Activated naive CD4-positive, alpha-beta T cell treated with anti-CD3 and anti-CD28 coated beads, Interleukin-2, amount 50 U/mL, for 24 hours (primary cell): ENCODE results near the gene HEG1.
"Not testable (repeated sequence)": the region's sequence is repeated elsewhere in the genome, so short reads cannot be mapped to it uniquely, and the experiment has no call there.

Experiments
- H3K27ac Mint-ChIP-seq: one replicate; pipeline ENCODE4 v1.8.0; 2021; ENCODE audit warnings: mild to moderate bottlenecking, mixed read lengths
- H3K27me3 Mint-ChIP-seq: one replicate; pipeline ENCODE4 v1.8.0; 2021; ENCODE audit warnings: mixed read lengths
- H3K36me3 Mint-ChIP-seq: one replicate; pipeline ENCODE4 v1.8.0; 2021; ENCODE audit warnings: mixed read lengths
- H3K4me1 Mint-ChIP-seq: one replicate; pipeline ENCODE4 v1.8.0; 2021; ENCODE audit warnings: mixed read lengths
- H3K4me3 Mint-ChIP-seq: one replicate; pipeline ENCODE4 v1.8.0; 2021; ENCODE audit warnings: mild to moderate bottlenecking, mixed read lengths
- H3K9me3 Mint-ChIP-seq: one replicate; pipeline ENCODE4 v1.8.0; 2021; ENCODE audit warnings: mixed read lengths

Gene HEG1, protein sequence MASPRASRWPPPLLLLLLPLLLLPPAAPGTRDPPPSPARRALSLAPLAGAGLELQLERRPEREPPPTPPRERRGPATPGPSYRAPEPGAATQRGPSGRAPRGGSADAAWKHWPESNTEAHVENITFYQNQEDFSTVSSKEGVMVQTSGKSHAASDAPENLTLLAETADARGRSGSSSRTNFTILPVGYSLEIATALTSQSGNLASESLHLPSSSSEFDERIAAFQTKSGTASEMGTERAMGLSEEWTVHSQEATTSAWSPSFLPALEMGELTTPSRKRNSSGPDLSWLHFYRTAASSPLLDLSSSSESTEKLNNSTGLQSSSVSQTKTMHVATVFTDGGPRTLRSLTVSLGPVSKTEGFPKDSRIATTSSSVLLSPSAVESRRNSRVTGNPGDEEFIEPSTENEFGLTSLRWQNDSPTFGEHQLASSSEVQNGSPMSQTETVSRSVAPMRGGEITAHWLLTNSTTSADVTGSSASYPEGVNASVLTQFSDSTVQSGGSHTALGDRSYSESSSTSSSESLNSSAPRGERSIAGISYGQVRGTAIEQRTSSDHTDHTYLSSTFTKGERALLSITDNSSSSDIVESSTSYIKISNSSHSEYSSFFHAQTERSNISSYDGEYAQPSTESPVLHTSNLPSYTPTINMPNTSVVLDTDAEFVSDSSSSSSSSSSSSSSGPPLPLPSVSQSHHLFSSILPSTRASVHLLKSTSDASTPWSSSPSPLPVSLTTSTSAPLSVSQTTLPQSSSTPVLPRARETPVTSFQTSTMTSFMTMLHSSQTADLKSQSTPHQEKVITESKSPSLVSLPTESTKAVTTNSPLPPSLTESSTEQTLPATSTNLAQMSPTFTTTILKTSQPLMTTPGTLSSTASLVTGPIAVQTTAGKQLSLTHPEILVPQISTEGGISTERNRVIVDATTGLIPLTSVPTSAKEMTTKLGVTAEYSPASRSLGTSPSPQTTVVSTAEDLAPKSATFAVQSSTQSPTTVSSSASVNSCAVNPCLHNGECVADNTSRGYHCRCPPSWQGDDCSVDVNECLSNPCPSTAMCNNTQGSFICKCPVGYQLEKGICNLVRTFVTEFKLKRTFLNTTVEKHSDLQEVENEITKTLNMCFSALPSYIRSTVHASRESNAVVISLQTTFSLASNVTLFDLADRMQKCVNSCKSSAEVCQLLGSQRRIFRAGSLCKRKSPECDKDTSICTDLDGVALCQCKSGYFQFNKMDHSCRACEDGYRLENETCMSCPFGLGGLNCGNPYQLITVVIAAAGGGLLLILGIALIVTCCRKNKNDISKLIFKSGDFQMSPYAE (N-terminal part only)

GRCh38 chr3:125055913-125056745, at the start of gene HEG1:
TSS of gene HEG1 (minus strand) at chr3:125055997. CDS start at chr3:125055890, 107 bp downstream.
- Mint-ChIP-seq H3K36me3 (no peaks in the 10 kb centered on the region), H3K4me1 (peaks cover 51% of the 10 kb centered on the region), H3K27me3 (no peaks in the 10 kb centered on the region), H3K4me3 (peak within 1 kb of the TSS; percentile 94), H3K27ac (peak within 1 kb of the TSS; percentile 92), H3K9me3 (no peaks in the 10 kb centered on the region)

- Mint-ChIP-seq H3K4me1 (peaks cover 5% of the 10 kb centered on the region), H3K27ac (no peak overlapping the region), H3K9me3 (no peaks in the 10 kb centered on the region), H3K36me3 (peaks cover 2% of the 10 kb centered on the region), H3K4me3 (no peak overlapping the region), H3K27me3 (no peaks in the 10 kb centered on the region)
These were observed 49.3 kb upstream of the HEG1 start for GRCh38 chr3:125105116-125105515.

DNA sequence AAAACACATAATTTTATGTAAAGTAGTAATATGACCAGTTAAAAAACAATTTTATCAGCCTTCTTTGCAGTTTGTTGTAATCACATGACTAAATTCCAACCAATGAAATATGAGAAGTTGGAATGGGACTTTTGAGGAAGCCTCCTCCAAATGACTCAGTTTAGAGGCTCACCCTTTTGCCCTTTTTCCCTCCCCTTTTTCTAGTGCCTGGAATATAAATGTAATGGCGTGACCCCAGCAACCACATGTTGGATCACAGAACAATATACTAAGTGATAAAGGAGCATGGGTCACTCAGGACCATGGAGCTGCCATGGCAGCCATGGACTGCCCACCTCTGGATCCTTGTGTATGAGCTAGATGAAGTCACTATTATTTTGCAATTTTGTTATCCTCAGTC, 48.8 kb upstream of the HEG1 start:
- no peak overlapping the region for H3K4me3 Mint-ChIP-seq
- no peaks in the 10 kb centered on the region for H3K27me3 Mint-ChIP-seq
- H3K27ac Mint-ChIP-seq: no peak overlapping the region
- H3K36me3 Mint-ChIP-seq: peaks cover 5% of the 10 kb centered on the region
- H3K9me3 Mint-ChIP-seq: no peaks in the 10 kb centered on the region
- H3K4me1 Mint-ChIP-seq: peaks cover 5% of the 10 kb centered on the region

- Mint-ChIP-seq H3K27me3 (no peaks in the 10 kb centered on the region), H3K4me1 (no peaks in the 10 kb centered on the region), H3K9me3 (no peaks in the 10 kb centered on the region), H3K27ac (no peak overlapping the region), H3K4me3 (no peak overlapping the region), H3K36me3 (peaks cover 5% of the 10 kb centered on the region)
These were observed 47.6 kb upstream of the HEG1 start for GRCh38 chr3:125103406-125103805.

DNA sequence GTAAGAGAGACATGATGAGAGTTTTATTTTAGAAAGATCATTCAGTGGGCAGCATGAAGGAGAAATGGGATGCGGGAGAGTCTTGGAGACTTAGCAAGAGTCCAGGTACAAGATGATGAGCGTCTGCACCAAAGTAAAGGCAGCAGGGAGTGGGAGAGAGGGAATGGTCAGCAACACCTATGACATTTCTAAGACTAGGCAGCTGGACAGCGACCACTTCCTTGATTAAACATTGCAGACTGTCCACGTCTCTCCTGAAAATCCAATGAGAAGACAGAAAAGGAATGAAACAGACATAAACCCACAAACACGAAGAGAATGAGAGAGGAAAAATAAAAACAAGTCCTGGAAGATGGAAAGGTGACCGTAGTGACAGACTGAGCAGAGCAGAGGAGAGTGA, 46.7 kb upstream of the HEG1 start:
- Mint-ChIP-seq H3K4me1 (no peaks in the 10 kb centered on the region), H3K27me3 (no peaks in the 10 kb centered on the region), H3K4me3 (no peak overlapping the region), H3K36me3 (peaks cover 5% of the 10 kb centered on the region), H3K9me3 (no peaks in the 10 kb centered on the region), H3K27ac (no peak overlapping the region)

DNA sequence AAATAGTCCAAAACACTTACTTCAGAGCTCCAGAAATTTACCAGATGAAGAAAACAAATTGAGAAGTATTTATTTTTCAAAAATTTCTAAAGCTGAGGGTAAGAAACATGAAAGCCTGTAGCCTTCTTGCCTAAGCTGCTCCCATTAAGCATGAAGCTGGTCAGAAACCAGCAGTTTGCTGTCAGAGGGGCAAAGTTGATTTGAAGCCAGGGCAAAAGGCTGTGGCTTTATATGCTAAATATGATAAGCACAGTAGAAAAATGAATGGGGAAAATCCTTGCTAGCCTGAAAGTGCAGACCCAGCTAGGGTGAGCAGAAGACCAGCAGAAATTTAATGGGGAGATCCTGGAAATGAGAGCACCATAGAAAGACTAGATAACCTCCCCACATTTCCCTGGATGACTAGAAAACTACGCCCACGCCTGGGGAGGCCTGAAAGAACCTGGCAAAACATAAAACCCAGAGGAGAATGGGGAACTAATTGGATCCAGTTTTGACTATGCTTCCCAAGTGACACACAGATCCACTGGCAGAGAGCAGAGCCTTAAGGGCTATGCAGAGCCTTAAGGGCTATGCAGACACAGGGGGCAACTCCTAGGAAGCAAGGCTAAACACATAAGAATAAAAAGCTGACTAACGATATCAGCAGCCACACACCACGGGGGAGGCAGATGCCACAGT, 43.0 kb upstream of the HEG1 start:
- Mint-ChIP-seq H3K4me3 (no peak overlapping the region), H3K36me3 (peaks cover 3% of the 10 kb centered on the region), H3K9me3 (no peaks in the 10 kb centered on the region), H3K27me3 (no peaks in the 10 kb centered on the region), H3K4me1 (no peaks in the 10 kb centered on the region), H3K27ac (no peak overlapping the region)

DNA sequence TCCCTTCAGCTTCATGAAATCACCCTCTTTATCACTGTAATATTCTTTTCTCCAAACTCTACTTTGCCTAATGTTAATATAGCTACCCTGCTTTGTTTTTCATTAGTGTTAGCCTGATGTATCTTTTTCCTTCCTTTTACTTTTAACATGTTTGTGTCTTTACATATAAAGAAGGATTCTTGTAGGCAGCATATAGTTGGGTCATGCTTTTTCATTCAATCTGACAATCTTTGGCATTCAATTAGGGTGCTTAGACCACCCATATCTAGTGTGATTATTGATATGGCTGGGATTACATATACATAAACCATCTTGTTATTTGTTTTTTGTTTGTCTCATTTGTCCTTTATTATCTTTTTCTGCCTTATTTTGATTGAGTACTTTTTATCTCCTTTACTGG, 34.9 kb upstream of the HEG1 start:
- H3K27ac Mint-ChIP-seq: no peak overlapping the region
- no peak overlapping the region for H3K4me3 Mint-ChIP-seq
- H3K4me1 Mint-ChIP-seq: no peaks in the 10 kb centered on the region
- no peaks in the 10 kb centered on the region for H3K36me3 Mint-ChIP-seq
- H3K9me3 Mint-ChIP-seq: no peaks in the 10 kb centered on the region
- H3K27me3 Mint-ChIP-seq: no peaks in the 10 kb centered on the region

DNA sequence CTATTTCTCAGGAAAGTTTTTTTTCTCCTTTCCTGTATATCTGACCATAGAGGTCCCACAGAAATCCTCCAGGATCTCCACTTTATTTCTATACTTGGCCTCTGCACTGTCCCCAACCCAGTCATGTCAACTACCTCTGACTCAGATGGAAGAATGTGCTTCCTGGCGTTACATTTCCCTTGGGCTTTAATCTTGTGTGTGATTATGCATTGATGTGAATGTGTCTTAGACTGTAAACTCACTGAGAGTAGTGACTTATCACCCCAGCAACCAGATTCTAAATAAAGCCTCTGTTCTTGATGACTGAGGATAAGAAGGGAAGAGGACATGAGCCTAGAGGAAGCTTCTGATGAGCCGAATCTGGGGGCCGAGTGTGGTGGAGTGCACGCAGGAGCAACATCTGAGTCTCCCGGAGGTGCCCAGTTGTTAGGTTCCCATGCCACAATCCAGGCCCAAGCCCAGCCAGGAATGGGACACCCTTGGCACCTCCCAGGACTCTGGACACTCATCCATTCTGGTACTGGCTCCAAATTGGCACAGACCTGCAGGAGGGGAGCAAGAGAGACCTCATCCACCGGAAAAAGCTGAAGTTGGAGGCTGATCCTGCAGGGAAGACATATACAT, 32.1 kb upstream of the HEG1 start:
- no peaks in the 10 kb centered on the region for H3K27me3 Mint-ChIP-seq
- no peaks in the 10 kb centered on the region for H3K36me3 Mint-ChIP-seq
- H3K4me1 Mint-ChIP-seq: no peaks in the 10 kb centered on the region
- H3K4me3 Mint-ChIP-seq: no peak overlapping the region
- H3K9me3 Mint-ChIP-seq: no peaks in the 10 kb centered on the region
- no peak overlapping the region for H3K27ac Mint-ChIP-seq

DNA sequence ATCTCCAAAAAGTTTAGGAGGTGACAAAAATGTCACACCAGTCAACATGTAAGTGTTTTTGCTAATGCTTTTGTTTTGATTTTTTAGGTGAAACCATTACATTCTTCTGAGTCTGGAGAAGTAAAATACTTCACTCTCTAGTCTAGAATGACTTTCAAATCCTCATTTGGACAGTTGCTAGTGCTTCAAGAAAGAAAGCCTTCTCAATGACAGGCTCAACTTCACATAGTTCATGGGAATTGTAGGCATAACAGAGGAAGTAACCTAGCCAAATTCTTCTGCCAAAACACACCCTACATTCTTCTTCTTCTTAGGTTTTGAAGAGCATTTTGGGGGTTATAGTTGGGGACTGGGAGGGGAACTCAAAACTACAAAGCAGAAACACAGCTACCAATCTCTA, 29.4 kb upstream of the HEG1 start:
- no peaks in the 10 kb centered on the region for H3K9me3 Mint-ChIP-seq
- H3K27ac Mint-ChIP-seq: no peak overlapping the region
- H3K4me3 Mint-ChIP-seq: no peak overlapping the region
- no peaks in the 10 kb centered on the region for H3K27me3 Mint-ChIP-seq
- H3K36me3 Mint-ChIP-seq: no peaks in the 10 kb centered on the region
- no peaks in the 10 kb centered on the region for H3K4me1 Mint-ChIP-seq

GRCh38 chr3:125083776-125084175, 28.0 kb upstream of the HEG1 start:
- Mint-ChIP-seq H3K9me3 (no peaks in the 10 kb centered on the region), H3K4me1 (no peaks in the 10 kb centered on the region), H3K36me3 (no peaks in the 10 kb centered on the region), H3K4me3 (no peak overlapping the region), H3K27ac (no peak overlapping the region), H3K27me3 (no peaks in the 10 kb centered on the region)

GRCh38 chr3:125082339-125082738, 26.5 kb upstream of the HEG1 start:
- not testable (repeated sequence) for H3K27ac Mint-ChIP-seq, H3K4me1 Mint-ChIP-seq, H3K9me3 Mint-ChIP-seq, H3K4me3 Mint-ChIP-seq, H3K36me3 Mint-ChIP-seq, H3K27me3 Mint-ChIP-seq

GRCh38 chr3:125080077-125080476, 24.3 kb upstream of the HEG1 start:
- Mint-ChIP-seq H3K36me3 (no peaks in the 10 kb centered on the region), H3K9me3 (no peaks in the 10 kb centered on the region), H3K27ac (no peak overlapping the region), H3K4me3 (no peak overlapping the region), H3K4me1 (peaks cover 4% of the 10 kb centered on the region), H3K27me3 (no peaks in the 10 kb centered on the region)

DNA sequence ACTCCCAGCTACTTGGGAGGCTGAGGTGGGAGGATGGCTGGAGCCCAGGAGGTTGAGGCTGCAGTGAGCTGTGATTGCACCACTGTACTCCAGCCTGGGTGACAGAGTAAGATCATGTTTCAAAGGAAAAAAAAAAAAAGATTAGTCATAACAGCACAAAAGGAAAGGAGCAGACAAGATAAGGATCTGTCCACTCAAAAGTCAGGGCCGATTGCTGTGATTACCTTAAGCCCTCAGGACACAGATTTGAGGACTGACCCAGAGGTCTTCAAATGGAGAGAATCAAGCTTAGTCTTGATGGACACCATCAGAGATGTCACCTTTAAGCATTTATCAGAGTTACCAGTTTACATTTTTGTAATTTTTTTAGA, 23.9 kb upstream of the HEG1 start:
- peaks cover 4% of the 10 kb centered on the region for H3K4me1 Mint-ChIP-seq
- H3K9me3 Mint-ChIP-seq: no peaks in the 10 kb centered on the region
- H3K36me3 Mint-ChIP-seq: no peaks in the 10 kb centered on the region

GRCh38 chr3:125078951-125079674, 23.3 kb upstream of the HEG1 start:
- H3K27ac Mint-ChIP-seq: no peak overlapping the region

More for the DNA sequence above, 23.9 kb upstream of the HEG1 start:
- Mint-ChIP-seq H3K27me3 (no peaks in the 10 kb centered on the region), H3K27ac (no peak overlapping the region), H3K4me3 (no peak overlapping the region)

More at GRCh38 chr3:125078951-125079674, 23.3 kb upstream of the HEG1 start:
- Mint-ChIP-seq H3K36me3 (no peaks in the 10 kb centered on the region), H3K4me1 (peaks cover 4% of the 10 kb centered on the region), H3K4me3 (no peak overlapping the region), H3K27me3 (no peaks in the 10 kb centered on the region), H3K9me3 (no peaks in the 10 kb centered on the region)
